ENCODE data around the gene WFS1. TPM values are rescaled to one million over a fixed set of nuclear protein-coding genes. Genes with fewer than 3 reads are reported as not detected.

WFS1 gene
- total RNA-seq, 2 donors from 2014 or later, result 77.9 to 131 TPM

- no peak for ATAC-seq (ENCODE audit: insufficient number of reproducible peaks, low FRiP score, low read depth)
- no peak for TF ChIP-seq CTCF (IDR thresholded peaks at IDR 0.05)
- Histone ChIP-seq H3K27me3 (replicated peaks; ENCODE audit: insufficient read depth) (no peaks in the 10 kb centered on the region), H3K9me3 (no peaks in the 10 kb centered on the region), H3K36me3 (peaks cover 71% of the 10 kb centered on the region), H3K4me3 (no peak overlapping the region), H3K27ac (no peak overlapping the region), H3K4me1 (ENCODE audit: control insufficient read depth in 1 of 2, low read depth in 2 of 2) (no peaks in the 10 kb centered on the region)
- no peak for DNase-seq (ENCODE audit: low spot score)
Measured at GRCh38 chr4:6295495-6295894, 25.8 kb downstream of the WFS1 start.

- ATAC-seq (ENCODE audit: insufficient number of reproducible peaks, low FRiP score, low read depth) (no peak), DNase-seq (ENCODE audit: low spot score) (no peak)
- H3K36me3 ChIP-seq, result peaks cover 73% of the 10 kb centered on the region
- no peak for TF ChIP-seq CTCF (IDR thresholded peaks at IDR 0.05)
- no peak overlapping the region for H3K4me3 ChIP-seq
- no peaks in the 10 kb centered on the region for H3K4me1 ChIP-seq (ENCODE audit: control insufficient read depth in 1 of 2, low read depth in 2 of 2)
- no peaks in the 10 kb centered on the region for H3K9me3 ChIP-seq
- H3K27me3 ChIP-seq (replicated peaks; ENCODE audit: insufficient read depth), result no peaks in the 10 kb centered on the region
- no peak overlapping the region for H3K27ac ChIP-seq
Measured at GRCh38 chr4:6296026-6296425, 26.4 kb downstream of the WFS1 start.

- no peak overlapping the region for H3K27ac ChIP-seq
- no peaks in the 10 kb centered on the region for H3K4me1 ChIP-seq (ENCODE audit: control insufficient read depth in 1 of 2, low read depth in 2 of 2)
- no peaks in the 10 kb centered on the region for H3K9me3 ChIP-seq
- no peak for ATAC-seq (ENCODE audit: insufficient number of reproducible peaks, low FRiP score, low read depth)
- peaks cover 72% of the 10 kb centered on the region for H3K36me3 ChIP-seq
- no peak overlapping the region for H3K4me3 ChIP-seq
- DNase-seq (ENCODE audit: low spot score), result no peak
- no peak for TF ChIP-seq CTCF (IDR thresholded peaks at IDR 0.05)
- H3K27me3 ChIP-seq (replicated peaks; ENCODE audit: insufficient read depth), result no peaks in the 10 kb centered on the region
Measured at GRCh38 chr4:6297266-6297815, 27.7 kb downstream of the WFS1 start.

- Histone ChIP-seq H3K4me1 (ENCODE audit: control insufficient read depth in 1 of 2, low read depth in 2 of 2) (no peaks in the 10 kb centered on the region), H3K27ac (no peak overlapping the region), H3K27me3 (replicated peaks; ENCODE audit: insufficient read depth) (no peaks in the 10 kb centered on the region), H3K4me3 (no peak overlapping the region), H3K36me3 (peaks cover 72% of the 10 kb centered on the region), H3K9me3 (no peaks in the 10 kb centered on the region)
- DNase-seq (ENCODE audit: low spot score) (no peak), ATAC-seq (ENCODE audit: insufficient number of reproducible peaks, low FRiP score, low read depth) (no peak)
- no peak for TF ChIP-seq CTCF (IDR thresholded peaks at IDR 0.05)
Measured at GRCh38 chr4:6298035-6298434, 28.4 kb downstream of the WFS1 start.

GRCh38 chr4:6298852-6299251, 29.2 kb downstream of the WFS1 start:
- no peak for ATAC-seq (ENCODE audit: insufficient number of reproducible peaks, low FRiP score, low read depth)
- Histone ChIP-seq H3K27me3 (replicated peaks; ENCODE audit: insufficient read depth) (no peaks in the 10 kb centered on the region), H3K36me3 (peaks cover 67% of the 10 kb centered on the region), H3K9me3 (no peaks in the 10 kb centered on the region), H3K4me1 (ENCODE audit: control insufficient read depth in 1 of 2, low read depth in 2 of 2) (no peaks in the 10 kb centered on the region), H3K4me3 (no peak overlapping the region), H3K27ac (no peak overlapping the region)
- DNase-seq (ENCODE audit: low spot score), result no peak
- TF ChIP-seq CTCF (IDR thresholded peaks at IDR 0.05), result no peak
